Measurements from ENCODE around the gene TIMM8B. TPM values are rescaled to one million over a fixed set of nuclear protein-coding genes. Genes with fewer than 3 reads are reported as not detected.

The TIMM8B gene
- total RNA-seq, 1 experiment from 2014 or later: 99.6 TPM

DNA sequence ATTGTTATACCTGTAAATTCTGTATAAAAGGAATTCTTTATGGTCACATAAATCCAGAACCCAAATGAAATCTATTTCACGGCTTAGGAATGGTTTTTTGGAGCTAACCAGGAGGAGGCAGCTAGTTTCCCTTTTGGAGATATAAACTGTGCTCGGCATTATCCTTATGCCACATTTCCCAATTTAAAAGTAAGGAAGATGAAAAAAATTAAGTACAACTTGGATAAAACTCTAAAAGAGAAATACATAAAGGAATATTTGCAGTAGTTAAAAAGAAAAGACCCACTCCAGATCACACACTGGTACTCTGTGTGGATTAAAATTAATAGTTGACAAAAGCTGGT, 43.6 kb downstream of the TIMM8B start:
- POLR2A ChIA-PET (ENCODE audit: low non-redundant PET): interaction anchor here (0.6 kb wide), 1 partner anchor 105 kb away, joined by 13 read pairs; no protein-coding TSS in a partner anchor
- Histone ChIP-seq H3K4me1 (ENCODE audit: insufficient read depth, low read length, poor library complexity, severe bottlenecking) (peaks cover 3% of the 10 kb centered on the region), H3K27me3 (replicated peaks; ENCODE audit: insufficient read depth, low read depth, low read length, poor library complexity) (no peaks in the 10 kb centered on the region), H3K4me3 (ENCODE audit: low read depth, low read length, poor library complexity, severe bottlenecking) (no peak overlapping the region), H3K36me3 (ENCODE audit: insufficient read depth, low read length, poor library complexity, severe bottlenecking) (peaks cover 57% of the 10 kb centered on the region), H3K27ac (ENCODE audit: low read depth, low read length, poor library complexity, severe bottlenecking) (peak overlapping the region; percentile 4), H3K9me3 (ENCODE audit: low read depth, low read length, poor library complexity, severe bottlenecking) (no peaks in the 10 kb centered on the region)
- TF ChIP-seq, protein P1, sequence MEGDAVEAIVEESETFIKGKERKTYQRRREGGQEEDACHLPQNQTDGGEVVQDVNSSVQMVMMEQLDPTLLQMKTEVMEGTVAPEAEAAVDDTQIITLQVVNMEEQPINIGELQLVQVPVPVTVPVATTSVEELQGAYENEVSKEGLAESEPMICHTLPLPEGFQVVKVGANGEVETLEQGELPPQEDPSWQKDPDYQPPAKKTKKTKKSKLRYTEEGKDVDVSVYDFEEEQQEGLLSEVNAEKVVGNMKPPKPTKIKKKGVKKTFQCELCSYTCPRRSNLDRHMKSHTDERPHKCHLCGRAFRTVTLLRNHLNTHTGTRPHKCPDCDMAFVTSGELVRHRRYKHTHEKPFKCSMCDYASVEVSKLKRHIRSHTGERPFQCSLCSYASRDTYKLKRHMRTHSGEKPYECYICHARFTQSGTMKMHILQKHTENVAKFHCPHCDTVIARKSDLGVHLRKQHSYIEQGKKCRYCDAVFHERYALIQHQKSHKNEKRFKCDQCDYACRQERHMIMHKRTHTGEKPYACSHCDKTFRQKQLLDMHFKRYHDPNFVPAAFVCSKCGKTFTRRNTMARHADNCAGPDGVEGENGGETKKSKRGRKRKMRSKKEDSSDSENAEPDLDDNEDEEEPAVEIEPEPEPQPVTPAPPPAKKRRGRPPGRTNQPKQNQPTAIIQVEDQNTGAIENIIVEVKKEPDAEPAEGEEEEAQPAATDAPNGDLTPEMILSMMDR (conservative IDR thresholded peaks at IDR 0.05; ENCODE audit: low read depth, low read length): no peak
- TF ChIP-seq EZH2 (IDR thresholded peaks at IDR 0.05; ENCODE audit: borderline replicate concordance, low read depth, low read length, poor library complexity, severe bottlenecking): no peak
- no peak for DNase-seq (ENCODE audit: low spot score)
- intact Hi-C loops (cut with micrococcal nuclease; ENCODE audit: unreplicated experiment): no loop called here
- CTCF ChIA-PET: no interaction called here
- no TSS peak for BruUV-seq (replicated peaks)

DNA sequence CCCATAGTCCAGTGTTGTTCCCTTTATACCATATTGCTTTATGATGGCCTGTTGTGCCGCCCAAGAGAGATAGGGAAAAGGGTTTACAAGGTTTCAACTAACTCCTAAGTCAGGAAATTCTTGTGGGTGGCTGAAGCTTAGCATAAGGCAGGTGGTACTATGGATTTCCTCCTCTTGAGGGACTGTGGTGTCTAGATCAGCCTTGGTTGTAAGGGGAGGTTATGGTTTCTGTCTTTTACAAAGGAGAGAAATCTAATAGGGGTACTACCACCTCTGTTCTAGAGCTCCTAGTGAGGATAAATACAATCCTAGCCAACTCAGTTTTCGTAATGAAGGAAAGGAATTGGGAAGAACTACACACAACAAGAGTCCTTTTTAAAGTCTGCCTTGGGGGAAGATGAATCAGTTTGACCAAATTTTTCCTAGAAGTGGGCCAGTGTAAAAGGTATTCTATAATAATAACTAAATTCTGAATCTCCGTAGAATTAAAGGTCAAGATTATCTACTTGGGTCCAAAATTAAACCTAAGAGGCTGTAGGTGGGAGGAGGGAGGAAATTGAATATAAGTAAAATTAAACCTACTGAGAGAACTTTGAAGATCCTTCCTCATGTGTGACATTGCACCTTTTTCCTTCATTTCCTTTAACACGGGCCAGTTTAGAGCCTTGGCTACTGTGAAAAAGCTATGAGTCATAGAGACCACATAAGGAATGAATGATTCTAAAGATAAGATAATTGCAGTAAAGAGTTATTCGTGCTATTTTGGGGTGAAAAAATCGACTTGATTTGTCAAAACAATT, 44.2 kb downstream of the TIMM8B start:
- intact Hi-C loops (cut with micrococcal nuclease; ENCODE audit: unreplicated experiment): no loop called here

DNA sequence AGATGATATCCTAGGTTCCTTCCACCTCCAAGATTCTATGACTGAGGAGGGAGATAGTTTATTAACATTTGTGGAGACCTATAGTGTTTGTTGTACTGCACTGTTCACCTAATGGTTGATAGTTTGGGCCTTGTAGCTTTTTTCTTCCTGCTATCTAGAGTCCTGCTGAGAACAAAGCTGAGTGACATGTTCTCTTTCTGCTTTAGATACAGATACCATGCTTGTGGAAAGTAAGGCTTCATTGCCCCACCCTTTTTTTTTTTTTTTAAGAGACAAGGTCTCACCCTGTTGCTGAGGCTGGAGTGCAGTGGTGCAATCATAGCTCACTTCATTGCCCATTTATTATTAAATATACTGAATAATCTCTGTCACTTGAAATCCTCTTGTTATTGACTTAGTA, 49.0 kb downstream of the TIMM8B start:
- intact Hi-C loops (cut with micrococcal nuclease; ENCODE audit: unreplicated experiment): no loop called here
- ChIA-PET CTCF (no interaction called here), POLR2A (ENCODE audit: low non-redundant PET) (interaction anchor here (0.5 to 0.7 kb wide), 2 partner anchors 144 to 602 kb away, joined by 3 read pairs; no protein-coding TSS in a partner anchor)
- Histone ChIP-seq H3K9me3 (ENCODE audit: low read depth, low read length, poor library complexity, severe bottlenecking) (no peaks in the 10 kb centered on the region), H3K4me1 (ENCODE audit: insufficient read depth, low read length, poor library complexity, severe bottlenecking) (no peaks in the 10 kb centered on the region), H3K4me3 (ENCODE audit: low read depth, low read length, poor library complexity, severe bottlenecking) (no peak overlapping the region), H3K27me3 (replicated peaks; ENCODE audit: insufficient read depth, low read depth, low read length, poor library complexity) (no peaks in the 10 kb centered on the region), H3K27ac (ENCODE audit: low read depth, low read length, poor library complexity, severe bottlenecking) (no peak overlapping the region), H3K36me3 (ENCODE audit: insufficient read depth, low read length, poor library complexity, severe bottlenecking) (peaks cover 57% of the 10 kb centered on the region)
- no TSS peak for BruUV-seq (replicated peaks)
- no peak for DNase-seq (ENCODE audit: low spot score)
- TF ChIP-seq, protein P1 (conservative IDR thresholded peaks at IDR 0.05; ENCODE audit: low read depth, low read length): no peak
- TF ChIP-seq EZH2 (IDR thresholded peaks at IDR 0.05; ENCODE audit: borderline replicate concordance, low read depth, low read length, poor library complexity, severe bottlenecking): no peak

More for the DNA sequence above, 44.2 kb downstream of the TIMM8B start:
- peaks cover 3% of the 10 kb centered on the region for H3K4me1 ChIP-seq (ENCODE audit: insufficient read depth, low read length, poor library complexity, severe bottlenecking)
- no peak for TF ChIP-seq EZH2 (IDR thresholded peaks at IDR 0.05; ENCODE audit: borderline replicate concordance, low read depth, low read length, poor library complexity, severe bottlenecking)
- TF ChIP-seq, protein P1 (conservative IDR thresholded peaks at IDR 0.05; ENCODE audit: low read depth, low read length): no peak
- POLR2A ChIA-PET (ENCODE audit: low non-redundant PET): interaction anchor here (0.6 kb wide), 1 partner anchor 104 kb away, joined by 13 read pairs; no protein-coding TSS in a partner anchor
- H3K27ac ChIP-seq (ENCODE audit: low read depth, low read length, poor library complexity, severe bottlenecking): peak overlapping the region; percentile 4
- no TSS peak for BruUV-seq (replicated peaks)
- H3K36me3 ChIP-seq (ENCODE audit: insufficient read depth, low read length, poor library complexity, severe bottlenecking): peaks cover 63% of the 10 kb centered on the region
- DNase-seq (ENCODE audit: low spot score): peak; percentile 33
- H3K27me3 ChIP-seq (replicated peaks; ENCODE audit: insufficient read depth, low read depth, low read length, poor library complexity): no peaks in the 10 kb centered on the region
- H3K4me3 ChIP-seq (ENCODE audit: low read depth, low read length, poor library complexity, severe bottlenecking): no peak overlapping the region
- CTCF ChIA-PET: no interaction called here
- H3K9me3 ChIP-seq (ENCODE audit: low read depth, low read length, poor library complexity, severe bottlenecking): no peaks in the 10 kb centered on the region

Other genes with a start within 250 kb of the TIMM8B start
- 56.8 and 61.0 TPM in 2 replicates for gene ALG9, start 215.2 kb downstream of the TIMM8B start, total RNA-seq (2021)
- gene FDXACB1, start 207.6 kb downstream of the TIMM8B start, total RNA-seq (2021): 5.4 TPM in 2 replicates
- 16.5 and 16.9 TPM in 2 replicates for gene CFAP68, start 207.2 kb downstream of the TIMM8B start, total RNA-seq (2021)
- gene CRYAB, start 175.0 kb downstream of the TIMM8B start, total RNA-seq (2021): 0.87 and 1.6 TPM in 2 replicates
- not detected in 2 replicates for gene HSPB2, start 174.0 kb downstream of the TIMM8B start, total RNA-seq (2021)
- gene C11orf52, start 167.8 kb downstream of the TIMM8B start, total RNA-seq (2021): 1.4 and 1.5 TPM in 2 replicates
- 22.4 and 24.6 TPM in 2 replicates for gene DIXDC1, start 149.4 kb downstream of the TIMM8B start, total RNA-seq (2021)
- 90.8 and 94.1 TPM in 2 replicates for gene DLAT, start 61.3 kb downstream of the TIMM8B start, total RNA-seq (2021)
- gene PIH1D2, start 12.7 kb downstream of the TIMM8B start, total RNA-seq (2021): 2.8 and 4.3 TPM in 2 replicates
- gene NKAPD1, start 12.5 kb downstream of the TIMM8B start, total RNA-seq (2021): 30.4 and 32.8 TPM in 2 replicates
- gene SDHD, start 117 bp upstream of the TIMM8B start, total RNA-seq (2021): 119 and 135 TPM in 2 replicates
- gene IL18, start 77.3 kb upstream of the TIMM8B start, total RNA-seq (2021): not detected in 2 replicates
- gene TEX12, start 80.6 kb upstream of the TIMM8B start, total RNA-seq (2021): 0.26 and 0.41 TPM in 2 replicates
- 2.5 and 2.6 TPM in 2 replicates for gene BCO2, start 88.8 kb upstream of the TIMM8B start, total RNA-seq (2021)
- gene PTS, start 139.7 kb upstream of the TIMM8B start, total RNA-seq (2021): 83.8 and 96.8 TPM in 2 replicates
- gene PLET1, start 174.1 kb upstream of the TIMM8B start, total RNA-seq (2021): not detected in 2 replicates